22Rv1 (cell line): ENCODE measurements around the gene CARNS1.

Experiments
- CTCF ChIP-seq: fragments of 450-650 bp; IDR thresholded peaks from 2 replicates; pipeline ENCODE4 v1.5.1; 2017; ENCODE audit warnings: mild to moderate bottlenecking
- ZFX ChIP-seq: fragments of 450-650 bp; IDR thresholded peaks from 2 replicates; pipeline ENCODE4 v1.6.1; 2017; ENCODE audit warnings: antibody characterized with exemption, borderline replicate concordance

- TF ChIP-seq CTCF (no peak), ZFX (no peak)
Observed at GRCh38 chr11:67434395-67434881, 19.0 kb downstream of the CARNS1 start.
